H1 (cell line): ENCODE data around the gene ZBTB37. TPM values are rescaled to one million over a fixed set of nuclear protein-coding genes. Genes with fewer than 3 reads are reported as not detected.

Source experiments
- CTCF ChIA-PET: fragments of 300-600 bp; sonication (Branson Sonifier 250); formaldehyde crosslinking; loops from one replicate; lab custom pipeline; 2021; ENCODE audit not compliant: partially characterized antibody; lab: Charles Lee
- POLR2A ChIA-PET: fragments of 300-600 bp; sonication (Branson Sonifier 250); formaldehyde crosslinking; loops from one replicate; lab custom pipeline; 2021; ENCODE audit warnings: inconsistent platforms; ENCODE audit not compliant: partially characterized antibody; lab: Charles Lee
- DNase-seq, 2 experiments: peaks; one replicate each; pipeline versions ENCODE4 v3.0.0 to v3.0.0-alpha.2; 2010 to 2022; ENCODE audit warnings: low spot score in 2 of 2, low read depth in 1 of 2, mixed read lengths in 1 of 2
- FAIRE-seq: peaks from 2 replicates; lab custom pipeline; 2011; peaks lifted over from hg19 to GRCh38; lab: Jason Lieb, UNC
- H2AFZ ChIP-seq: 2 replicates; pipeline ENCODE4 v1.8.1; 2012; ENCODE audit warnings: low read length, inconsistent platforms
- H2AK5ac ChIP-seq: 2 replicates; pipeline ENCODE4 v1.6.1; 2013; ENCODE audit warnings: low read depth, low read length
- H2BK120ac ChIP-seq: replicated peaks from 2 replicates; pipeline ENCODE3; 2013; ENCODE audit warnings: low read depth, low read length, inconsistent platforms
- H2BK12ac ChIP-seq: 2 replicates; pipeline ENCODE4 v1.6.1; 2013; ENCODE audit warnings: low read depth, low read length
- H2BK15ac ChIP-seq: 2 replicates; pipeline ENCODE4 v1.6.1; 2013; ENCODE audit warnings: low read length
- H2BK20ac ChIP-seq: 2 replicates; pipeline ENCODE4 v1.6.1; 2013; ENCODE audit warnings: low read length
- H2BK5ac ChIP-seq: 2 replicates; pipeline ENCODE4 v1.6.1; 2013; ENCODE audit warnings: low read depth, low read length
- H3K14ac ChIP-seq: 2 replicates; pipeline ENCODE4 v1.6.1; 2013; ENCODE audit warnings: inconsistent platforms; ENCODE audit not compliant: insufficient read length
- H3K18ac ChIP-seq: 2 replicates; pipeline ENCODE4 v1.6.1; 2013; ENCODE audit warnings: low read length; ENCODE audit errors: extremely low read depth
- H3K23ac ChIP-seq: 2 replicates; pipeline ENCODE4 v1.6.1; 2013; ENCODE audit warnings: inconsistent platforms; ENCODE audit not compliant: insufficient read length
- H3K23me2 ChIP-seq: 2 replicates; pipeline ENCODE4 v1.6.1; 2013; ENCODE audit warnings: low read depth, low read length
- H3K27ac ChIP-seq: 2 replicates; pipeline ENCODE4 v1.6.1; 2011; ENCODE audit warnings: low read depth, low read length, inconsistent platforms
- H3K27me3 ChIP-seq, 4 experiments: replicated peaks in 1 of 4; 1 replicate in 1 of 4; 2 replicates in 3 of 4; pipeline versions ENCODE4 v1.6.1 to v1.8.1; 2011 to 2013; ENCODE audit warnings: low read length in 3 of 4, mild to moderate bottlenecking in 3 of 4, inconsistent platforms in 2 of 4, mixed read lengths in 2 of 4, moderate library complexity in 1 of 4; ENCODE audit not compliant: control insufficient read depth in 3 of 4, insufficient read depth in 3 of 4; ENCODE audit errors: extremely low read depth in 1 of 4
- H3K36me3 ChIP-seq, 4 experiments: 2 replicates each; pipeline versions ENCODE4 v1.6.1 to v1.8.1; 2011 to 2013; ENCODE audit warnings: mild to moderate bottlenecking in 4 of 4, low read length in 3 of 4, moderate library complexity in 2 of 4, control low read depth in 1 of 4, inconsistent platforms in 1 of 4; ENCODE audit not compliant: insufficient read depth in 4 of 4, control insufficient read depth in 2 of 4
- H3K4ac ChIP-seq: replicated peaks from 2 replicates; pipeline ENCODE3; 2013; ENCODE audit warnings: low read length, low read depth, mixed read lengths, inconsistent platforms; ENCODE audit not compliant: insufficient read length
- H3K4me1 ChIP-seq, 4 experiments: replicated peaks in 1 of 4; 1 replicate in 1 of 4; 2 replicates in 3 of 4; pipeline versions ENCODE4 v1.6.1 to v1.8.1; 2011 to 2013; ENCODE audit warnings: low read length in 3 of 4, inconsistent platforms in 2 of 4, mixed read lengths in 1 of 4; ENCODE audit not compliant: insufficient read depth in 4 of 4, control insufficient read depth in 3 of 4
- H3K4me2 ChIP-seq, 2 experiments: 2 replicates each; pipeline versions ENCODE4 v1.6.1 to v1.8.1; 2011 to 2013; ENCODE audit warnings: low read depth in 2 of 2, low read length in 2 of 2, control low read depth in 1 of 2, inconsistent platforms in 1 of 2, mild to moderate bottlenecking in 1 of 2; ENCODE audit not compliant: insufficient read depth in 1 of 2
- H3K4me3 ChIP-seq, 4 experiments: fragments of 200-600, 300-600 bp in 1 of 4; sonication (generic), shearing (Covaris generic), sonication (Bioruptor Twin) in 1 of 4; 2 replicates each; pipeline versions ENCODE4 v1.5.1 to v1.8.1; 2011 to 2016; ENCODE audit warnings: low read length in 4 of 4, low read depth in 3 of 4, control low read depth in 2 of 4, inconsistent platforms in 2 of 4, mild to moderate bottlenecking in 2 of 4, mixed read lengths in 1 of 4, moderate library complexity in 1 of 4; ENCODE audit not compliant: insufficient read depth in 2 of 4; ENCODE audit errors: extremely low read depth in 1 of 4
- H3K56ac ChIP-seq: replicated peaks from 2 replicates; pipeline ENCODE3; 2013; ENCODE audit warnings: low read depth, mild to moderate bottlenecking, mixed read lengths, low read length, inconsistent platforms; ENCODE audit not compliant: insufficient read length
- H3K79me1 ChIP-seq: 2 replicates; pipeline ENCODE4 v1.6.1; 2013; ENCODE audit warnings: low read depth, low read length, control low read depth
- H3K79me2 ChIP-seq, 2 experiments: 2 replicates each; pipeline versions ENCODE4 v1.6.1 to v1.8.1; 2012 to 2013; ENCODE audit warnings: low read length in 2 of 2, mild to moderate bottlenecking in 2 of 2, inconsistent platforms in 1 of 2; ENCODE audit not compliant: insufficient read depth in 2 of 2, control insufficient read depth in 1 of 2
- H3K9ac ChIP-seq, 4 experiments: replicated peaks in 1 of 4; 1 replicate in 1 of 4; 2 replicates in 3 of 4; pipeline versions ENCODE4 v1.6.1 to v1.8.1; 2011 to 2013; ENCODE audit warnings: low read depth in 3 of 4, low read length in 3 of 4, control low read depth in 2 of 4, mild to moderate bottlenecking in 2 of 4, moderate library complexity in 2 of 4, inconsistent platforms in 1 of 4; ENCODE audit errors: extremely low read depth in 1 of 4
- H3K9me3 ChIP-seq, 2 experiments: 2 replicates each; pipeline versions ENCODE4 v1.6.1 to v1.8.1; 2012 to 2013; ENCODE audit warnings: mild to moderate bottlenecking in 2 of 2, moderate library complexity in 2 of 2, control low read depth in 1 of 2, inconsistent platforms in 1 of 2, low read depth in 1 of 2, low read length in 1 of 2, mixed read lengths in 1 of 2; ENCODE audit not compliant: insufficient read depth in 2 of 2
- H4K20me1 ChIP-seq, 2 experiments: replicated peaks in 1 of 2; 2 replicates each; pipeline versions ENCODE3 to v1.8.1; 2011 to 2013; ENCODE audit warnings: inconsistent platforms in 2 of 2, low read length in 2 of 2, mild to moderate bottlenecking in 1 of 2; ENCODE audit not compliant: insufficient read depth in 2 of 2, control insufficient read depth in 1 of 2
- H4K5ac ChIP-seq: 2 replicates; pipeline ENCODE4 v1.6.1; 2013; ENCODE audit warnings: low read length, low read depth, mixed read lengths, inconsistent platforms; ENCODE audit not compliant: insufficient read length
- H4K8ac ChIP-seq: 2 replicates; pipeline ENCODE4 v1.8.0; 2013; ENCODE audit warnings: mild to moderate bottlenecking, moderate library complexity, low read length, inconsistent platforms; ENCODE audit not compliant: insufficient read depth; ENCODE audit errors: extremely low read depth
- H4K91ac ChIP-seq: replicated peaks from 2 replicates; pipeline ENCODE3; 2013; ENCODE audit warnings: low read length, mixed read lengths, inconsistent platforms; ENCODE audit not compliant: insufficient read length
- CBX8 ChIP-seq: fragments of 300-800, 300-1000 bp; sonication (generic); IDR thresholded peaks from 2 replicates; pipeline ENCODE4 v1.7.1; 2016; ENCODE audit warnings: low read depth, low read length, borderline replicate concordance
- HDAC6 ChIP-seq: IDR thresholded peaks from one replicate; pipeline ENCODE4 v1.7.1; 2012; ENCODE audit warnings: low read depth, mild to moderate bottlenecking, inconsistent platforms, low read length, moderate library complexity
- MAFK ChIP-seq: IDR thresholded peaks from 2 replicates; pipeline ENCODE4 v1.6.1; 2012; ENCODE audit warnings: low read depth, mild to moderate bottlenecking, improper control_type of control experiment, low read length
- SP1 ChIP-seq: IDR thresholded peaks from 2 replicates; pipeline ENCODE4 v1.6.1; 2011; ENCODE audit warnings: low read depth, low read length
- WGBS, 2 experiments: shearing (Covaris generic) in 1 of 2; methylation state at CpG; one replicate each; pipeline versions ENCODE4 v1.1.6 to v1.1.7; 2013 to 2015; ENCODE audit warnings: low lambda C conversion rate in 2 of 2, mixed read lengths in 2 of 2, inconsistent platforms in 1 of 2, low coverage in 1 of 2, missing lambda C conversion rate in 1 of 2; ENCODE audit not compliant: insufficient replicate concordance in 2 of 2, insufficient coverage in 1 of 2, insufficient read length in 1 of 2; ENCODE audit errors: extremely low coverage in 1 of 2, missing lambda C conversion rate in 1 of 2; 5-methylcytosine and 5-hydroxymethylcytosine counted together
- polyA plus RNA-seq, 7 experiments: library from polyadenylated mRNA; depleted of rRNA in 3 of 7; stranded (reverse) in 5 of 7; unstranded in 2 of 7; fragments of >200 nt in 5 of 7; fragments of 200-250 nt in 2 of 7; gene quantifications; 1 replicate in 5 of 7; 2 replicates in 1 of 7; 4 replicates in 1 of 7; pipeline versions ENCODE4 v1.2.1 to v1.2.3, GENCODE V29; 2011 to 2013; ENCODE audit warnings: missing spikeins in 2 of 7, mixed read lengths in 2 of 7
- total RNA-seq: library from RNA; stranded (reverse); fragmentation: NEBNext Ultra II Directional; extraction: Animal tissue kit (Norgen Biotek cat#: 25700); gene quantifications from 2 replicates; pipeline ENCODE4 v1.2.1, GENCODE V29; 2021

Gene ZBTB37
- total and polyA plus RNA-seq, 2 of the 8 experiments (the other 6 are each of a cell fraction or from before 2014, with no cell fraction given) = 1.7 to 12.5 TPM

GRCh38 chr1:173925306-173926242 is 57.4 kb downstream of the ZBTB37 start:
- no peak overlapping the region for H2BK15ac ChIP-seq
- H3K79me2 ChIP-seq = no peaks in the 10 kb centered on the region
- no peak for DNase-seq
- H3K4ac ChIP-seq = no peak overlapping the region
- H3K18ac ChIP-seq = no peak overlapping the region
- no peak overlapping the region for H3K4me3 ChIP-seq
- H2AK5ac ChIP-seq = no peak overlapping the region
- no peak overlapping the region for H3K56ac ChIP-seq
- no peak overlapping the region for H2BK12ac ChIP-seq
- no peaks in the 10 kb centered on the region for H4K20me1 ChIP-seq
- no peaks in the 10 kb centered on the region for H3K23me2 ChIP-seq
- no peak overlapping the region for H3K23ac ChIP-seq
- peak overlapping the region; percentile 49 for H2BK120ac ChIP-seq
- no peaks in the 10 kb centered on the region for H3K9me3 ChIP-seq
- TF ChIP-seq SP1 (no peak), CBX8 (no peak), MAFK (no peak), HDAC6 (no peak)
- H3K36me3 ChIP-seq = no peaks in the 10 kb centered on the region
- H3K4me1 ChIP-seq = no peaks in the 10 kb centered on the region
- H4K91ac ChIP-seq = no peak overlapping the region
- no peaks in the 10 kb centered on the region for H3K79me1 ChIP-seq
- H2BK5ac ChIP-seq = no peak overlapping the region
- no peak overlapping the region for H4K5ac ChIP-seq
- no peak overlapping the region for H3K27ac ChIP-seq
- no peak overlapping the region for H4K8ac ChIP-seq
- ChIA-PET CTCF (interaction anchor here (1.0 to 2.3 kb wide), 4 partner anchors 10 to 1198 kb away, joined by 3 to 6 read pairs (median 4); no protein-coding TSS in a partner anchor), POLR2A (interaction anchor here (0.9 to 2.5 kb wide), 2 partner anchors 10 to 57 kb away, joined by 3 to 14 read pairs; partner anchors contain the start of genes GAS5 and ZBTB37)
- no peak overlapping the region for H3K9ac ChIP-seq
- no peak for FAIRE-seq
- H3K27me3 ChIP-seq = no peaks in the 10 kb centered on the region
- H2BK20ac ChIP-seq = no peak overlapping the region
- no peak overlapping the region for H3K14ac ChIP-seq
- 90% methylated on average over 8 of the region's 8 CpGs; no CpG with 5 or more reads in 1 of the 2 experiments for WGBS, 2 experiments
- H3K4me2 ChIP-seq = no peak overlapping the region
- no peak overlapping the region for H2AFZ ChIP-seq
